Nephron progenitor cell (in vitro differentiated cells): ENCODE results near the gene LRP1B.

Source experiments
- DNase-seq: peaks from one replicate; pipeline ENCODE4 v3.0.0; 2021
- H3K27ac Mint-ChIP-seq: 2 replicates; pipeline ENCODE4 v1.8.0; 2021; ENCODE audit warnings: mild to moderate bottlenecking, moderate library complexity, mixed read lengths
- H3K27me3 Mint-ChIP-seq: 2 replicates; pipeline ENCODE4 v1.8.0; 2021; ENCODE audit warnings: mild to moderate bottlenecking, low read depth, mixed read lengths; ENCODE audit not compliant: poor library complexity
- H3K36me3 Mint-ChIP-seq: 2 replicates; pipeline ENCODE4 v1.8.0; 2021; ENCODE audit warnings: low read depth, mixed read lengths
- H3K4me1 Mint-ChIP-seq: 2 replicates; pipeline ENCODE4 v1.8.0; 2021; ENCODE audit warnings: mixed read lengths
- H3K4me3 Mint-ChIP-seq: 2 replicates; pipeline ENCODE4 v1.8.0; 2021; ENCODE audit warnings: mild to moderate bottlenecking, moderate library complexity, mixed read lengths
- H3K9me3 Mint-ChIP-seq: 2 replicates; pipeline ENCODE4 v1.8.0; 2021; ENCODE audit warnings: mild to moderate bottlenecking, moderate library complexity, mixed read lengths
- TF ChIP-seq, protein P1 (sequence below): fragments of 200-600 bp; sonication (generic); IDR thresholded peaks from 2 replicates; pipeline ENCODE4 v1.5.0; 2021; ENCODE audit warnings: antibody characterized with exemption

The LRP1B gene

DNA sequence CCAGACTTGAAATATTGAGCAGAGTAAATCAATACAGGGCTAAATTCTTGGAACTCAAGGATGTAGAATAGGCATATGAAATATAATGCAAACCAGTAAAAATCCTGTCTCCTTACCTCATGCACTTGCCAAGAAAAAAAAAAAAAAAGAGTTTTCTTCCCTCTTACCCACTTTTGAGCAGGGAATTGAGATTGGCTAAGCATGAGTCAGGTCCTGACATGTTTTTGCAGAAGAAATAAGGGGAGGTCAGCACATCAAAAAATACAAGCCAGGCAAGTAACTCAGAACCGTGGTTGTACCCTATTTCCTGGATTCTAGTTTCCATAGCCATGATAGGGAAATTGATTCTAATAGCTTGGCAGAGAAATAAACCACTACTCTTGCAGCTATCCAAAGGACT, 1526.7 kb downstream of the LRP1B start:
- Mint-ChIP-seq H3K4me1 (no peaks in the 10 kb centered on the region), H3K9me3 (no peaks in the 10 kb centered on the region), H3K27ac (no peak overlapping the region), H3K36me3 (no peaks in the 10 kb centered on the region), H3K4me3 (no peak overlapping the region), H3K27me3 (peaks cover 4% of the 10 kb centered on the region)
- TF ChIP-seq, protein P1, sequence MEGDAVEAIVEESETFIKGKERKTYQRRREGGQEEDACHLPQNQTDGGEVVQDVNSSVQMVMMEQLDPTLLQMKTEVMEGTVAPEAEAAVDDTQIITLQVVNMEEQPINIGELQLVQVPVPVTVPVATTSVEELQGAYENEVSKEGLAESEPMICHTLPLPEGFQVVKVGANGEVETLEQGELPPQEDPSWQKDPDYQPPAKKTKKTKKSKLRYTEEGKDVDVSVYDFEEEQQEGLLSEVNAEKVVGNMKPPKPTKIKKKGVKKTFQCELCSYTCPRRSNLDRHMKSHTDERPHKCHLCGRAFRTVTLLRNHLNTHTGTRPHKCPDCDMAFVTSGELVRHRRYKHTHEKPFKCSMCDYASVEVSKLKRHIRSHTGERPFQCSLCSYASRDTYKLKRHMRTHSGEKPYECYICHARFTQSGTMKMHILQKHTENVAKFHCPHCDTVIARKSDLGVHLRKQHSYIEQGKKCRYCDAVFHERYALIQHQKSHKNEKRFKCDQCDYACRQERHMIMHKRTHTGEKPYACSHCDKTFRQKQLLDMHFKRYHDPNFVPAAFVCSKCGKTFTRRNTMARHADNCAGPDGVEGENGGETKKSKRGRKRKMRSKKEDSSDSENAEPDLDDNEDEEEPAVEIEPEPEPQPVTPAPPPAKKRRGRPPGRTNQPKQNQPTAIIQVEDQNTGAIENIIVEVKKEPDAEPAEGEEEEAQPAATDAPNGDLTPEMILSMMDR = no peak
- no peak for DNase-seq

DNA sequence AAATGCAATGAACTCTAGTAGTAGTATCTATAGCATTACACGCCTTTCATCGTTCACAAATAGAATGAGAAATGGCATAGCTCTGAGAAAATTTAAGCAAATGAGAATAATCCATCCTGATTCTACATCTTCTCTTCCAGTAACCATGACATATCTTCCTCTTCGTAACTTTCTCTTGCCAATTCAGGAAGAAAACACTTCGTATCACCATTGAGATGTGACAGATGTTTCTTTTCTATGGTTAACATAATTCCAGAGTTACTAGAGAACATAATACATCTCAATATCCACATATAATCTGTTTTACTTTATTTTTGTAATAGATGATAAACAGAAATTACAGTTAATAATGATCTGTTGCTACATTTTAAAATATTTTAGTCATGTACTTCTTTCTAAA, 1527.4 kb downstream of the LRP1B start:
- DNase-seq = no peak
- Mint-ChIP-seq H3K36me3 (no peaks in the 10 kb centered on the region), H3K4me1 (no peaks in the 10 kb centered on the region), H3K4me3 (no peak overlapping the region), H3K9me3 (no peaks in the 10 kb centered on the region), H3K27me3 (peaks cover 4% of the 10 kb centered on the region), H3K27ac (no peak overlapping the region)
- TF ChIP-seq, protein P1 = no peak

DNA sequence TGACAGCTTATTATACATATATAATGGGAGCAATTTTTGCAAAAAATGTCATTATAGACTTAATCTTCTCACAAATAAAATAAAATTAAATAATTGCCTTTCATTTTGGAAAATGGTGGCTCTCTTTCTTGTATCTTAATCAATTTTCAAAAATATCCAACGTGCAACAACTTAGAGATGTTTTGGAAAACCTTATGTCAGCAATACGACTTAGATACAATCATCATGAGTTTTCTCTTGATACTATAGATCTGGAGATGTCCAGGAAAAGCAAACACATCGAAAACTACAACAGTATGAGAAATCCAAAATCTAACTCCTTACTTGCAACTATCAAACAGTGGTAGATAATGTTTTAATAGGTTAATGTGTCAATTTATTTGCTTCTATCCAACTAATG, 1529.0 kb downstream of the LRP1B start:
- H3K36me3 Mint-ChIP-seq = no peaks in the 10 kb centered on the region
- H3K9me3 Mint-ChIP-seq = no peaks in the 10 kb centered on the region
- no peaks in the 10 kb centered on the region for H3K4me1 Mint-ChIP-seq
- no peak overlapping the region for H3K4me3 Mint-ChIP-seq
- no peak overlapping the region for H3K27ac Mint-ChIP-seq
- TF ChIP-seq, protein P1 = no peak
- H3K27me3 Mint-ChIP-seq = peaks cover 4% of the 10 kb centered on the region
- DNase-seq = no peak

DNA sequence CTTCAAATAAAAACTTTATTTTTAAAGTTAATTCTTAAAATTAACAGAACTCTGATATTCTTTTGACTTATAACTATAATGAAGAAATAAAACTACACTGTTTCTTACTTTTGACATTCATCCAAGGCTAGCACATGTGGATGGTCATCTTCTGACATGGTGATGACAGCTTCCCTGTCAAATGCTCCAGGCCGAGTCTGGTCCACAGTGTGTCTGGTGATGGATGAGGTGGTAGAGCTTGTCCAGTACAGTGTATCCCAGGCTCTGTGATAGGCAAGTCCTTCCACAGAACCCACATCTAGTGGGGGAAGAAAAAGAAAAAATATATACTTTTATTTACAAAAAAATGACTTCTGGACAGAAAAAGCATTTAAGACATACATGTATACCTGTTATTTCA, 1529.5 kb downstream of the LRP1B start:
- Mint-ChIP-seq H3K36me3 (no peaks in the 10 kb centered on the region), H3K27me3 (no peaks in the 10 kb centered on the region), H3K9me3 (no peaks in the 10 kb centered on the region), H3K4me1 (no peaks in the 10 kb centered on the region), H3K4me3 (no peak overlapping the region), H3K27ac (no peak overlapping the region)
- no peak for DNase-seq
- TF ChIP-seq, protein P1 = no peak

DNA sequence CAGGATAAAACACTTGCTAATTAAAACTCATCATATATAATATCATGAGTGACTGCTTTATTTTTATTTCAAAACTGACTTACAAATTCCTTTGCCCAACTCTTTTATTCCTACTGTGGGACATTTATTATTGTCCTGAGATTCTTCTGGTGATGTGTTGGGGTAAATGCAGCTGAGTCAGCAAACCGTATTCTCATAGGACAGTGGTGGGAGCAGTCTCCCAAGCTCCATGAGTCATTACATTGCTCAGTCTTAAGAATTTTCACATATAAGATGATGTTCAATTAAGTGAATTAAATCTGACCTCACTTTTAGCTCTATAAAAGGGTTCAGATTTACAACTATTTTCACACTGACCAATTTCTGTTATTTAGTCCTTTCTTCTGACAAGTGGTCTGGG, 1530.7 kb downstream of the LRP1B start:
- TF ChIP-seq, protein P1 = no peak
- H3K27ac Mint-ChIP-seq = no peak overlapping the region
- H3K4me3 Mint-ChIP-seq = no peak overlapping the region
- H3K27me3 Mint-ChIP-seq = no peaks in the 10 kb centered on the region
- no peak for DNase-seq
- H3K4me1 Mint-ChIP-seq = no peaks in the 10 kb centered on the region
- H3K9me3 Mint-ChIP-seq = no peaks in the 10 kb centered on the region
- H3K36me3 Mint-ChIP-seq = no peaks in the 10 kb centered on the region

DNA sequence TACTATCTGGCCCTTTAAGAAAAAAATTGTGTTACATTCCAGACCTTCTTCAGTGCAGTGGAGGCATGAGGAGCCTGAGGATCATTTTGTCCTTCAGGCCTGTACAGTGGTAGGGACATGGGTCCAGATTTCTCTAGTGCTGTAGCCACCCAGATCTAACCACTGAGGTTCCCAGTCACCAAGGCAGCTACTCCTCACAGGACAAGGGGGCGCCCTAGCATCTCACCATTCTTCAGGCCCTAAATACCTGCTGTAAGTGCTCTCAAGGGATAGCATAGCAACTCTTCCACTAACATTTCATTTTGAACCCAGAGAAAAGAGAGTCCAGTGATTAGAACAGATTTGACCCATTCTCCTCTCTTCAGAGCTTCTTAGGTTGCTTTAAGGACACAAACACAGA, 1533.0 kb downstream of the LRP1B start:
- Mint-ChIP-seq H3K9me3 (no peaks in the 10 kb centered on the region), H3K27me3 (no peaks in the 10 kb centered on the region), H3K27ac (no peak overlapping the region), H3K4me1 (no peaks in the 10 kb centered on the region), H3K4me3 (no peak overlapping the region), H3K36me3 (no peaks in the 10 kb centered on the region)
- DNase-seq = no peak
- TF ChIP-seq, protein P1 = no peak
